ENCODE measurements around the gene CLEC16A. TPM values are rescaled to one million over a fixed set of nuclear protein-coding genes. Genes with fewer than 3 reads are reported as not detected.

Gene CLEC16A
- total and polyA plus RNA-seq, 9 of the 15 experiments (the other 6 are each of a cell fraction or from before 2014, with no cell fraction given): 1.00 to 22.3 (median 10.0) TPM

GRCh38 chr16:11193494-11193893 is 249.1 kb downstream of the CLEC16A start (continued):
- TF ChIP-seq KLF6 (CRISPR knock-in tag; IDR thresholded peaks at IDR 0.05; ENCODE audit: borderline replicate concordance): no peak
- TF ChIP-seq ZNF3 (CRISPR knock-in tag; IDR thresholded peaks at IDR 0.05): no peak
- no peak for TF ChIP-seq POU5F1 (IDR thresholded peaks at IDR 0.05; ENCODE audit: borderline replicate concordance, low read depth, low read length, partially characterized antibody)
- 0 out of 2 replicates have a peak, but pooled peaks have one; percentile 65 for TF ChIP-seq GATAD2A (IDR thresholded peaks at IDR 0.05)
- no peak for TF ChIP-seq PREB (CRISPR knock-in tag; IDR thresholded peaks at IDR 0.05)
- 0 out of 4 replicates have a peak, but pooled peaks of 1 of the 2 experiments have one; percentile 27 for TF ChIP-seq MLLT1 (IDR thresholded peaks at IDR 0.05)
- TF ChIP-seq ZBTB34 (CRISPR knock-in tag; IDR thresholded peaks at IDR 0.05): no peak
- TF ChIP-seq ZNF197 (CRISPR knock-in tag; IDR thresholded peaks at IDR 0.05; ENCODE audit: low read depth): no peak
- TF ChIP-seq FOXJ3 (CRISPR knock-in tag; IDR thresholded peaks at IDR 0.05): no peak
- TF ChIP-seq ZBTB2 (IDR thresholded peaks at IDR 0.05): no peak
- TF ChIP-seq CREB5 (CRISPR knock-in tag; IDR thresholded peaks at IDR 0.05): no peak
- TF ChIP-seq DIDO1 (tag; IDR thresholded peaks at IDR 0.05; ENCODE audit: low read depth): no peak
- TF ChIP-seq ZNF184 (CRISPR knock-in tag; IDR thresholded peaks at IDR 0.05): no peak
- no peak for TF ChIP-seq ZNF668 (CRISPR knock-in tag; IDR thresholded peaks at IDR 0.05)
- no peak for TF ChIP-seq CC2D1A (IDR thresholded peaks at IDR 0.05)
- TF ChIP-seq ZNF511 (CRISPR knock-in tag; IDR thresholded peaks at IDR 0.05): no peak
- no peak for TF ChIP-seq ZFX (CRISPR knock-in tag; IDR thresholded peaks at IDR 0.05)
- no peak for TF ChIP-seq GMEB1 (CRISPR knock-in tag; IDR thresholded peaks at IDR 0.05)
- TF ChIP-seq NCOA6 (IDR thresholded peaks at IDR 0.05): no peak

All from K562 (cell line).